Activated CD4-positive, alpha-beta T cell treated with anti-CD3 and anti-CD28 coated beads, Interleukin-2, amount 10 ng/mL, durations not matched to agents 24 days and 14 days (primary cell): ENCODE results near the gene CUBN. TPM values are rescaled to one million over a fixed set of nuclear protein-coding genes. Genes with fewer than 3 reads are reported as not detected.

ENCODE experiments used
- total RNA-seq: library from RNA; stranded (reverse); gene quantifications from 2 replicates; pipeline ENCODE4 v1.2.3, GENCODE V29; 2022

The CUBN gene
- total RNA-seq, 1 donor from 2014 or later: 0.07 TPM

Other genes starting within 250 kb of the CUBN start
- 3.9 and 5.6 TPM in 2 replicates for gene TRDMT1, start 71.9 kb upstream of the CUBN start, total RNA-seq
- gene VIM, start 98.4 kb upstream of the CUBN start, total RNA-seq: 178 and 182 TPM in 2 replicates